IPS DF 6.9 (cell line): ENCODE data around the gene PUS3.

Experiments
- DNase-seq: peaks from one replicate; pipeline ENCODE4 v3.0.0-alpha.2; 2013; ENCODE audit warnings: low read depth, low spot score
- H3K27ac ChIP-seq: one replicate; pipeline ENCODE4 v1.5.1; 2013; ENCODE audit warnings: low read length, control low read depth
- H3K27me3 ChIP-seq: 2 replicates; pipeline ENCODE4 v1.6.1; 2013; ENCODE audit warnings: mild to moderate bottlenecking, low read length; ENCODE audit not compliant: control insufficient read depth, insufficient read depth
- H3K36me3 ChIP-seq: 2 replicates; pipeline ENCODE4 v1.6.1; 2013; ENCODE audit warnings: low read length; ENCODE audit not compliant: control insufficient read depth, insufficient read depth
- H3K4me1 ChIP-seq: 2 replicates; pipeline ENCODE4 v1.6.1; 2013; ENCODE audit warnings: low read length; ENCODE audit not compliant: control insufficient read depth, insufficient read depth
- H3K4me3 ChIP-seq: 2 replicates; pipeline ENCODE4 v1.5.1; 2013; ENCODE audit warnings: mild to moderate bottlenecking, low read length
- H3K9me3 ChIP-seq: 2 replicates; pipeline ENCODE4 v1.6.1; 2013; ENCODE audit warnings: low read length, inconsistent platforms; ENCODE audit not compliant: control insufficient read depth, insufficient read depth
- WGBS: extraction: QIAGEN DNeasy Blood & Tissue Kit; methylation state at CpG from one replicate; pipeline ENCODE4 v1.1.7; 2013; ENCODE audit warnings: mixed read lengths, missing lambda C conversion rate; ENCODE audit not compliant: insufficient read length, insufficient coverage; 5-methylcytosine and 5-hydroxymethylcytosine counted together

PUS3 gene

DNA sequence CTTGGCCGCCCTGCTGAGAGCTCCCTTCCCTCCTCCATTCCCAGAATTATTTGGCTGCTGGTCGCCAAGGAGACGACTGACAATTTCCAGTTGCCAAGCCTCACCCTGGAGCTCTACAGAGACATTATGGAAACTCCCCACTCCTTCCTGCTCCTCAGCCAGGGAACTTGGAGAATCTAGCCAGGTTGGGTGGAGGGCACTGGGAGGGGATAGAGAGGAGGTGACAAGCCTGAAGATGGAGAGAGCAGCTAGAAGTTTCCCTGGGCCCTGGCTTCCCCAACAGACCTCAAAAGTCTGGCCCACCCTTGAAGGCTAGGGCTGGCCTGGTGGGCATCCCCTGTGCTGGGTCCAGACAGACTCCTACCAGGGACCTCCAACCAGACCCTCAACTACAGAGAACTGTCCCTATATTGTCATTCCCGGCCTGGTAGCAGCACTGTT is 36.1 kb upstream of the PUS3 start:
- H3K4me1 ChIP-seq: peaks cover 7% of the 10 kb centered on the region
- no peak for DNase-seq
- no peak overlapping the region for H3K4me3 ChIP-seq
- no peaks in the 10 kb centered on the region for H3K36me3 ChIP-seq
- no CpG with 5 or more reads among the region's 4 CpGs for WGBS
- H3K27ac ChIP-seq: no peak overlapping the region
- no peaks in the 10 kb centered on the region for H3K9me3 ChIP-seq
- no peaks in the 10 kb centered on the region for H3K27me3 ChIP-seq

DNA sequence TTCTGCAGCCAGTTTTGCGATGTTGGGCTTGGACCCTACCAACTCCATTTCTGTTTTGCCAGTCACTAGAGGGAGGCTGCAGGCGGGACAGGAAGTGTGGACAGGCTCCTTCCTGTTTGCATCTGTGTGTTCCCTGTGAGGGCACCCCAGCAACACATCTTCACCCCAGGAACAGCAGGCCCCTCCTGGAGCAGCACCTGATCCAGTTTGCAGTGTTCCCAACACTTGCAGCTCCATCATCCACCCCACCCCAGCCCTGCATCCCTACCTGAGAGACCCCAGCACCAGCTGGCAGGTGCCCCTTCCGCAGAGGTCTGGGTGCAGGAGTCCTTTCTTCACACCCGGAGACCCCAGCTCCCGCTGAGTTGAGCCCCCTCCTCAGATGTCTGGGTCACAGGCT is 35.4 kb upstream of the PUS3 start:
- no peaks in the 10 kb centered on the region for H3K36me3 ChIP-seq
- no peak for DNase-seq
- H3K9me3 ChIP-seq: no peaks in the 10 kb centered on the region
- H3K27me3 ChIP-seq: no peaks in the 10 kb centered on the region
- H3K27ac ChIP-seq: no peak overlapping the region
- no peak overlapping the region for H3K4me3 ChIP-seq
- no CpG with 5 or more reads among the region's 5 CpGs for WGBS
- peaks cover 7% of the 10 kb centered on the region for H3K4me1 ChIP-seq

DNA sequence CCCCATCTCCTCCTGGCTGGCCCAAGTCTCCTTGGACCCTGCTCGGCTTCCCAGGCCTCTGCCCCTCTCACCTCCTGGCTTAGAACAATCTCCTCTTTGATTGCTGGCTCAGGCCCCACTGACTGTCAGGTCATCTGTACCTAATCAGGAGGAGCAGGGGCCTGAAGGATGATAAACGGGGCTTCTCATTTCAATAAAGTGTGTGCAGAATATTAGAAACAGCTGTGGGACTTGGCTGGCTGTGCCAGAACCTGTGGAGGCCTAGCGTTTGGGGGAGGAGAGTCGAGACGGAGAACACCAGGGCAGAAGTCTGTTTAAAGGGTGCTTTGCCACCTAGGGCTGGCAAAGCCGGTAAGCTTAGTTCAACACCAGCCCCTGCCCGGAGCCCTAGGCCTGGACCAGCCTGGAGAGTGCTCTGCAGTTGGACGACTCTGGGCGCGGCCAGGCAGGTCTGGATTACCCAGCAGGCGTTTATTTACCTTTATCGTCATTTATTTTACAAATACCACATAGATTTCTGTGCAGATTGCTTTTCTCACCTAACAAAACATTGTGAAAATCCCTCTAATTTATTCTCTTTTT is 32.7 kb upstream of the PUS3 start:
- Histone ChIP-seq H3K4me1 (peaks cover 2% of the 10 kb centered on the region; the same call in 1 of the 2 replicates), H3K9me3 (no peaks in the 10 kb centered on the region), H3K4me3 (no peak overlapping the region), H3K36me3 (no peaks in the 10 kb centered on the region; the same call in 1 of the 2 replicates), H3K27me3 (no peaks in the 10 kb centered on the region), H3K27ac (no peak overlapping the region)
- DNase-seq: no peak
- WGBS: no CpG with 5 or more reads among the region's 12 CpGs

DNA sequence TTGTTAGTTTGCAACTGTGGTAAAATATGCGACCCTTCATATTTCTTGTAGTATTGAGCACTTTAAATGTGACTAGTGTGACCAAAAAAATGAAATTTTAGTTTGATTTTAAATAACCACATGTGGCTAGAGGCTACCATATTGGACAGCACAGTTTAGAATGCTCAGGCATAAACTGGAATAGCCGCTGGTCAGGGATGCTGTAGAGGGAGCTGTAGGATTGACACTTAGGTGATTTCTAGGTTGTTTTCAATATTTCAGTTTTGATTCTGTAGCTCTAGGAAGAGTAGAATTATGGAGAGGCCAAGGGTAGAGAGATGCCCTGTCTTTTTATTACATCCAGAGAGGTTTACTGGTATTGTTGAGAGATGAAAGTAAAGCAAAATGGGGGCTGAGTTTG is 32.0 kb upstream of the PUS3 start:
- Histone ChIP-seq H3K27ac (no peak overlapping the region), H3K36me3 (no peaks in the 10 kb centered on the region; the same call in 1 of the 2 replicates), H3K9me3 (no peaks in the 10 kb centered on the region), H3K4me3 (no peak overlapping the region), H3K27me3 (no peaks in the 10 kb centered on the region), H3K4me1 (peaks cover 2% of the 10 kb centered on the region; the same call in 1 of the 2 replicates)
- WGBS: no CpG with 5 or more reads among the region's 2 CpGs
- no peak for DNase-seq

DNA sequence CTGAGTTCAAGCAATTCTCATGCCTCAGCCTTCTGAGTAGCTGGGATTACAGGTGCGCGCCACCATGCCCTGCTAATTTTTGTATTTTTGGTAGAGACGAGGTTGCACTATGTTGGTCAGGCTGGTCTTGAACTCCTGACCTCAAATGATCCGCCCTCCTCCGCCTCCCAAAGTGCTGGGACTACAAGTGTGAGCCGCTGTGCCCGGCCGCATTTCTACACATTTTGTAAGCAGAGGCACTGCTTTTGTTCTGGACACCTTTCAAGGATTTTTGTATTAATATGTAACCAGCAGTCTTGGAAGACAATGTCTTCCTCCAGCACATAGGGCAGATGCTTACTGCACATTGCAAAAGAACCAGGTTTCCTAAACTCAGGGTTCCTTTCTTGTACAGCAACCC is 31.5 kb upstream of the PUS3 start:
- H3K4me3 ChIP-seq: no peak overlapping the region
- H3K27me3 ChIP-seq: no peaks in the 10 kb centered on the region
- no peak overlapping the region for H3K27ac ChIP-seq
- H3K9me3 ChIP-seq: no peaks in the 10 kb centered on the region
- no peak for DNase-seq
- no peaks in the 10 kb centered on the region; the same call in 1 of the 2 replicates for H3K36me3 ChIP-seq
- peaks cover 2% of the 10 kb centered on the region; the same call in 1 of the 2 replicates for H3K4me1 ChIP-seq
- no CpG with 5 or more reads among the region's 8 CpGs for WGBS

DNA sequence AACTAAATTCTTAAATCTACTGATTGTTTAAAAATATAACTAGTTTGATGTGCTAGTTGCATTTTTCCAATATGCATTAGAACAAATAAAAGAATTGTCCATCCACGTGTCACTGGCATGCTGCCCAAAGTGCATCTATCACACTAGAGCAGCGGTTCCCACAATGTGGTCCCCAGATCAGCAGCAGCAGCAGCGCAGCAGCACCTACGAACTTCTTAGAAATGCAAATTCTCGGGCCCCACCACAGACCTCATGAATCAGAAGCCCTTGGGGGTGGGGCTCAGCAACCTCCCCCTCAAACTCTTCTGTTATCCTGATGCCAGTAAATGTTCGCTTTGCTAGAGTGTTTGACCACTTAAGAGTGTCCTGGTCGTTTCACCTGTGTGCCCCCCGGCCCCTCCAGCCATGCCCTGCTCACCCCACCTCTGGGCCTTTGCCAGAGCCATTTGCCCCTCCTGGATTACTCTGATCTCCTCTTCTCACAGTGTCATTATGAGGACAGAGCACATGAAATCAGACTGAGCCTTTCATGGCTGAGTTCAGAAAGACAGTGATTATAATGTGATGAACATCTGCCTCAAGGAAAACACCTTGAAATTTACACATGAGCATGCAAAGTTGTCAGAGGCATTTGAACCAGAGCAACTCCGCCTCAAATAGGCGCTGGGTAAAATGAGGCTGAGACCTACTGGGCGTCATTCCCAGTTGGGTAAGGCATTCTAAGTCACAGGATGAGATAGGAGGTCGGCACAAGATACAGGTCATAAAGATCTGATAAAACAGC is 30.2 kb upstream of the PUS3 start:
- H3K4me3 ChIP-seq: no peak overlapping the region
- H3K27ac ChIP-seq: no peak overlapping the region
- no peaks in the 10 kb centered on the region for H3K9me3 ChIP-seq
- no CpG with 5 or more reads among the region's 12 CpGs for WGBS
- no peak for DNase-seq
- H3K27me3 ChIP-seq: no peaks in the 10 kb centered on the region
- H3K36me3 ChIP-seq: no peaks in the 10 kb centered on the region; the same call in 1 of the 2 replicates
- H3K4me1 ChIP-seq: peaks cover 2% of the 10 kb centered on the region; the same call in 1 of the 2 replicates

DNA sequence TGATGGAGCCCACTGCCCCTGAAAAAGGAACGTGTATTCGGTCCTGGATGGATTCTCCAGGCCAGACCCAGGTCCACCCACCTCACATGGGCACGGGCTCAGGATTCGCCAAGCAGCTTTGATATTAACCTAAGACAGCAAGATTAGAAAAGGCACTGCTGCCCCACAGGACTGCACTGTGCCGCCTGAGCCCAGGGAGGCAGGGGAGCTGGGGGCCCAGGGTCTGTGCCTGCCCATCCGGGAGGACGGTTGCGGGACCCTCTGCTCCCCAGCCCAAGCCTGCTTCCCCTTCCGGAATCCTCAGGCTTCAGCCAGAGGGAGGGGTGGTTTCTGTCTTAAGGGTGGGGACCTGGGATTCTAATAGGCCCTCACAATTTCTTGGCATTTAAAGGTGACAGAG is 29.3 kb upstream of the PUS3 start:
- peaks cover 2% of the 10 kb centered on the region; the same call in 1 of the 2 replicates for H3K4me1 ChIP-seq
- no peaks in the 10 kb centered on the region; the same call in 1 of the 2 replicates for H3K36me3 ChIP-seq
- H3K9me3 ChIP-seq: no peaks in the 10 kb centered on the region
- H3K27me3 ChIP-seq: no peaks in the 10 kb centered on the region
- H3K27ac ChIP-seq: no peak overlapping the region
- no CpG with 5 or more reads among the region's 9 CpGs for WGBS
- DNase-seq: no peak
- no peak overlapping the region for H3K4me3 ChIP-seq

DNA sequence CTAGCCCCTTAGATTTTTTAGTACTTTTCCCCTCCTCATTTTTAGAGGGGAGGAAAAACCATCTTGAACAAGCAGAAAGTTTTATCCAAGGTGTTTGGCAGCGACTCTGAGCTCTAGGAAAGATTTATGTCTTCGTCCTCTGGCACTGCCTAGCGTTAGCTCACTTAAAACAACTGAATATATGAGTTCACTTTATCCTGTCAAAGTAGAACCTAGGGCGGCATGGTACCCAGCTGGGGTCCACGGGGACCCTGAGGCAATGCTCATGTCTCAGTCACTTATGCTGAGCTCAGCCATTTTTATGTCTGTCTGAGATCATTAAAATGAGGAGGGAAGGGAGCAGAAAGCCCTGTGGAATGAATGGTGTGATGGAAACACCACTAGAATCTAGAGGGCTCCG is 28.7 kb upstream of the PUS3 start:
- H3K27me3 ChIP-seq: no peaks in the 10 kb centered on the region

DNA sequence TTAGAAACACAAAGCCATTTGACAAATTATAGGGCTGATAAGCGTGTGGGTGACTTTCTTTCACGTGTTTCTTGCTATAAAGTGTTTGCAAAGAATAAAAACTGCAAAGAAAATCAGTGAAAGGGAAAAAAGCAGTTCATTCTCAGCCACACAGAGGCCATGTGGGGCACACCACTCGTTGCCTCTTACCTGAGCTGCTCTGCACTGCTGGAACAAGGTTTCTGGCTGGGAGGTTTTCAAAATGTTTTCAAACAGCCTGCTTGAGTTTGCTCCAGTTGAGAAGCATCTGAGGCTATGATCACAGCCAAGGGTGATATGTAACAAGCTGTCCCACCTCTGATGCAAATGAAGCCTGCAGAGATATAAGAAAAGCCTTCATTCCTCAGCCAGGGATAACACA is 28.1 kb upstream of the PUS3 start:
- peaks cover 2% of the 10 kb centered on the region; the same call in 1 of the 2 replicates for H3K4me1 ChIP-seq
- H3K9me3 ChIP-seq: no peaks in the 10 kb centered on the region
- no peaks in the 10 kb centered on the region; the same call in 1 of the 2 replicates for H3K36me3 ChIP-seq
- no peak overlapping the region for H3K27ac ChIP-seq
- no peaks in the 10 kb centered on the region for H3K27me3 ChIP-seq
- WGBS: no CpG with 5 or more reads among the region's 3 CpGs
- no peak for DNase-seq
- H3K4me3 ChIP-seq: no peak overlapping the region

More for the DNA sequence above, 28.7 kb upstream of the PUS3 start:
- H3K4me3 ChIP-seq: no peak overlapping the region
- no peaks in the 10 kb centered on the region for H3K9me3 ChIP-seq
- no peaks in the 10 kb centered on the region; the same call in 1 of the 2 replicates for H3K36me3 ChIP-seq
- H3K27ac ChIP-seq: no peak overlapping the region
- WGBS: no CpG with 5 or more reads among the region's 6 CpGs
- peaks cover 2% of the 10 kb centered on the region; the same call in 1 of the 2 replicates for H3K4me1 ChIP-seq
- DNase-seq: no peak

DNA sequence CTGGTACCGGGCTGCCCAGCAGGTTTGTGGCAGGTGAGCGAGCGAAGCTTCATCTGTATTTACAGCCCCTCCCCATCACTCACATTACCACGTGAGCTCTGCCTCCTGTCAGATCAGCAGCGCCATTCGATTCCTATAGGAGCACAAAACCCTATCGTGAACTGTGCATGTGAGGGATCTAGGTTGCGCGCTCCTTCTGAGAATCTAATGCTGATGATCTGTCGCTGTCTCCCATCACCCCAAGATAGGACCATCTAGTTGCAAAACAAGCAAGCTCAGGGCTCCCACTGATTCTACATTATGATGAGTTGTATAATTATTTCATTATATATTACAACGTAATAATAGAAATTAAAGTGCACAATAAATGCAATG is 27.1 kb upstream of the PUS3 start:
- no CpG with 5 or more reads among the region's 11 CpGs for WGBS
- Histone ChIP-seq H3K27me3 (no peaks in the 10 kb centered on the region), H3K4me3 (no peak overlapping the region), H3K9me3 (no peaks in the 10 kb centered on the region), H3K36me3 (no peaks in the 10 kb centered on the region; the same call in 1 of the 2 replicates), H3K4me1 (peaks cover 2% of the 10 kb centered on the region; the same call in 1 of the 2 replicates), H3K27ac (no peak overlapping the region)
- DNase-seq: no peak
